Progenitor cell of endocrine pancreas (in vitro differentiated cells): ENCODE measurements around the gene APPL1. TPM values are rescaled to one million over a fixed set of nuclear protein-coding genes. Genes with fewer than 3 reads are reported as not detected.

Experiments
- DNase-seq: peaks from one replicate; pipeline ENCODE4 v3.0.0; 2021; ENCODE audit warnings: low spot score; ENCODE audit not compliant: unreplicated experiment
- H3K27ac Mint-ChIP-seq: 2 replicates; pipeline ENCODE4 v1.8.0; 2021; ENCODE audit warnings: mild to moderate bottlenecking, moderate library complexity, mixed read lengths
- H3K27me3 Mint-ChIP-seq: 2 replicates; pipeline ENCODE4 v1.8.0; 2021; ENCODE audit warnings: mixed read lengths
- H3K36me3 Mint-ChIP-seq: 2 replicates; pipeline ENCODE4 v1.8.0; 2022; ENCODE audit warnings: mixed read lengths; ENCODE audit not compliant: insufficient read depth
- H3K4me1 Mint-ChIP-seq: 2 replicates; pipeline ENCODE4 v1.8.0; 2021; ENCODE audit warnings: low read depth, mixed read lengths
- H3K4me3 Mint-ChIP-seq: 2 replicates; pipeline ENCODE4 v1.8.0; 2021; ENCODE audit warnings: low read depth, mild to moderate bottlenecking, moderate library complexity, mixed read lengths
- H3K9me3 Mint-ChIP-seq: 2 replicates; pipeline ENCODE4 v1.8.0; 2021; ENCODE audit warnings: low read depth, mixed read lengths
- CTCF ChIP-seq: fragments of 200-600 bp; sonication (generic); IDR thresholded peaks from one replicate; pipeline ENCODE4 v1.5.0; 2021; ENCODE audit warnings: antibody characterized with exemption, mild to moderate bottlenecking; ENCODE audit not compliant: unreplicated experiment
- total RNA-seq: library from RNA; stranded (reverse); gene quantifications from 2 replicates; pipeline ENCODE4 v1.2.1, GENCODE V29; 2021

The APPL1 gene
- total RNA-seq, 1 donor from 2014 or later: 37.3 TPM

- Mint-ChIP-seq H3K9me3 (no peaks in the 10 kb centered on the region), H3K36me3 (peaks cover 15% of the 10 kb centered on the region)
Observed at GRCh38 chr3:57244946-57245345, 17.4 kb downstream of the APPL1 start.

GRCh38 chr3:57252404-57252803 is 24.9 kb downstream of the APPL1 start:
- DNase-seq: no peak
- Mint-ChIP-seq H3K4me3 (no peak overlapping the region), H3K27me3 (no peaks in the 10 kb centered on the region), H3K36me3 (peaks cover 22% of the 10 kb centered on the region), H3K4me1 (no peaks in the 10 kb centered on the region), H3K27ac (no peak overlapping the region), H3K9me3 (no peaks in the 10 kb centered on the region)
- no peak for TF ChIP-seq CTCF

More at GRCh38 chr3:57244946-57245345, 17.4 kb downstream of the APPL1 start:
- no peak for TF ChIP-seq CTCF
- no peak overlapping the region for H3K27ac Mint-ChIP-seq
- H3K4me1 Mint-ChIP-seq: peaks cover 8% of the 10 kb centered on the region
- no peak for DNase-seq
- no peak overlapping the region for H3K4me3 Mint-ChIP-seq
- H3K27me3 Mint-ChIP-seq: no peaks in the 10 kb centered on the region

GRCh38 chr3:57256844-57257243 is 29.3 kb downstream of the APPL1 start:
- Mint-ChIP-seq H3K9me3 (peaks cover 1% of the 10 kb centered on the region), H3K27ac (no peak overlapping the region), H3K4me3 (no peak overlapping the region), H3K4me1 (no peaks in the 10 kb centered on the region), H3K27me3 (no peaks in the 10 kb centered on the region), H3K36me3 (peaks cover 33% of the 10 kb centered on the region)
- TF ChIP-seq CTCF: no peak
- no peak for DNase-seq

- DNase-seq: no peak
- Mint-ChIP-seq H3K27ac (no peak overlapping the region), H3K4me1 (no peaks in the 10 kb centered on the region), H3K36me3 (peaks cover 36% of the 10 kb centered on the region), H3K27me3 (no peaks in the 10 kb centered on the region), H3K4me3 (no peak overlapping the region), H3K9me3 (peaks cover 7% of the 10 kb centered on the region)
- TF ChIP-seq CTCF: no peak
Observed at GRCh38 chr3:57257678-57258077, 30.1 kb downstream of the APPL1 start.

DNA sequence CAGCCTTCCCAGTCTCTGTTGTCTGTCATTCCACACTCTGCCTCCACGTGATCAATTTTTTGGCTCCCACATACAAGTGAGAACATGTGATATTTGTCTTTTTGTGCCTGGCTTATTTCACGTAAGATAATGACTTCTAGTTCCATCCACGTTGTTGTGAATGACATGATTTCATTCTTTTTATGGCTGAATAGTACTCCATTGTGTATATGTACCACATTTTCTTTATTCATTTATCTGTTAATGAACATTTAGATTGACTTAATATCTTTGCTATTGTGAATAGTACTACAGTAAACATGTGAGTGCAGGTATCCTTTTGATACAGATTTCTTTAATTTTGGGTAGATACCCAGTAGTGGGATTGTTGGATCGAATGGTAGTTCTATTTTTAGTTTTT is 33.6 kb downstream of the APPL1 start:
- no peak for DNase-seq
- Mint-ChIP-seq H3K9me3 (peaks cover 32% of the 10 kb centered on the region), H3K36me3 (peaks cover 59% of the 10 kb centered on the region), H3K27ac (no peak overlapping the region), H3K27me3 (no peaks in the 10 kb centered on the region), H3K4me3 (no peak overlapping the region), H3K4me1 (no peaks in the 10 kb centered on the region)
- no peak for TF ChIP-seq CTCF
